ENCODE measurements around the gene KLRD1. TPM values are rescaled to one million over a fixed set of nuclear protein-coding genes. Genes with fewer than 3 reads are reported as not detected.
A peak's percentile ranks its signal among the peaks of the same experiment; 100 is the strongest.
"Not testable (repeated sequence)": the region's sequence is repeated elsewhere in the genome, so short reads cannot be mapped to it uniquely, and the experiment has no call there.

KLRD1 gene
- total RNA-seq, 5 donors from 2014 or later (not counting 1 experiment from before 2014, with no cell fraction given): 9.7 to 29.9 (median 24.4) TPM

DNA sequence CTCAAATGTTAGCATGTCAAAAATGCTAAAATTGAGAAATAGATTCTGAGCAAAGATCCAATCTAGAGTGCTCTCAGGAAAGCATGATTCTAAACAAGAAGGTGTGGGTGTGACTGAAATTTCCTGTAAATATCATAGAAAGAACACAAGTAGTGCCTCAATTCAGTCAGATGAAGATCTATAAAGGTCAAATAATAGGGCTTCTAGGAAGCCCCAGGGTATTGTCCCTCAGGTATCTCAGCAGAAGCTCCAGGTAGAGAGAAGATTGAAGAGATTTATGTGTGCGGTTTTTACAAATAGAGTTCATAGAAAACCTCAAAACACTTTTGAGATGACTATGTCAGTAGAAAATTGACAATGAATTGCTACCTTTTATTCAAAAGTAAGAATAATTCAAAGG is 13.0 kb downstream of the KLRD1 start:
- Mint-ChIP-seq H3K27me3 (no peaks in the 10 kb centered on the region), H3K4me3 (no peak overlapping the region), H3K36me3 (peaks cover 4% of the 10 kb centered on the region), H3K4me1 (peaks cover 6 to 14% (median 8%) of the 10 kb centered on the region in 3 donors), H3K9me3 (peaks cover 0 to 3% (median 0%) of the 10 kb centered on the region in 3 donors), H3K27ac (no peak overlapping the region)
- peaks cover 0 to 4% of the 10 kb centered on the region in 2 donors for H3K36me3 ChIP-seq (ENCODE audit: control insufficient read depth in 2 of 2, extremely low read depth in 1 of 2, insufficient read depth in 1 of 2, low read length in 1 of 2)
- no peak overlapping the region for H3K27ac ChIP-seq (ENCODE audit: low read length)
- ATAC-seq (replicated peaks in 1 of 4) (peak in 2 of 4 experiments; percentile 34 to 42), DNase-seq (no peak)
- peaks cover 6 to 7% of the 10 kb centered on the region in 2 experiments for H3K4me1 ChIP-seq (ENCODE audit: control insufficient read depth in 1 of 2, extremely low read depth in 1 of 2, insufficient read depth in 2 of 2, low read length in 2 of 2)
- CTCF ChIA-PET: no interaction called here
- no peaks in the 10 kb centered on the region for H3K9me3 ChIP-seq
- WGBS (ENCODE audit: insufficient coverage): no CpG with 5 or more reads among the region's 1 CpG
- H3K4me3 ChIP-seq (ENCODE audit: control insufficient read depth in 1 of 2, extremely low read depth in 1 of 2, low read length in 1 of 2): no peak overlapping the region
- H3K27me3 ChIP-seq (replicated peaks in 1 of 2; ENCODE audit: control insufficient read depth in 2 of 2, extremely low read depth in 1 of 2, insufficient read depth in 2 of 2, low read length in 1 of 2): no peaks in the 10 kb centered on the region
- POLR2A ChIA-PET: interaction anchor here in 1 of 2 donors (0.6 kb wide), 1 partner anchor 330 kb away, joined by 3 read pairs; no protein-coding TSS in a partner anchor

DNA sequence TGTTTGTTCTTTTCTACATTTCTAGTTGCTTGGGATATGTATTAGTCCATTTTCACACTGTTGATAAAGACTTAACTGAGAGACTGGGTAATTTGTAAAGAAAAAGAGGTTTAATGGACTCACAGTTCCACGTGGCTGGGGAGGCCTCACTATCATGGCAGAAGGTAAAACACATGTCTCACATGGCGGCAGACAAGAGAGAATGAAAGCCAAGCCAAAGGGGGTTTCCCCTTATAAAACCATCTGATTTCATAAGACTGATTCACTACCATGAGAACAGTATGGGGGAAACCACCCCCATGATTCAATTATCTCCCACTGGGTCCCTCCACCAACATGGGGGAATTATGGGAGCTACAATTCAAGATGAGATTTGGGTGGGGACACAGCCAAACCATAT is 21.0 kb downstream of the KLRD1 start:
- H3K4me1 ChIP-seq (ENCODE audit: control insufficient read depth in 1 of 2, extremely low read depth in 1 of 2, insufficient read depth in 2 of 2, low read length in 2 of 2); H3K9me3 ChIP-seq; ATAC-seq (replicated peaks in 1 of 4); CTCF ChIA-PET; H3K36me3 ChIP-seq (ENCODE audit: control insufficient read depth in 2 of 2, extremely low read depth in 1 of 2, insufficient read depth in 1 of 2, low read length in 1 of 2); H3K9me3 Mint-ChIP-seq; H3K4me3 ChIP-seq (ENCODE audit: control insufficient read depth in 1 of 2, extremely low read depth in 1 of 2, low read length in 1 of 2); H3K36me3 Mint-ChIP-seq; DNase-seq; H3K4me3 Mint-ChIP-seq; H3K4me1 Mint-ChIP-seq; H3K27ac Mint-ChIP-seq; H3K27ac ChIP-seq (ENCODE audit: low read length); H3K27me3 Mint-ChIP-seq; H3K27me3 ChIP-seq (replicated peaks in 1 of 2; ENCODE audit: control insufficient read depth in 2 of 2, extremely low read depth in 1 of 2, insufficient read depth in 2 of 2, low read length in 1 of 2): not testable (repeated sequence)
- POLR2A ChIA-PET: interaction anchor here in 1 of 2 donors (0.6 kb wide), 1 partner anchor 10 kb away, joined by 3 read pairs; no protein-coding TSS in a partner anchor
- WGBS (ENCODE audit: insufficient coverage): no CpG with 5 or more reads among the region's 2 CpGs

DNA sequence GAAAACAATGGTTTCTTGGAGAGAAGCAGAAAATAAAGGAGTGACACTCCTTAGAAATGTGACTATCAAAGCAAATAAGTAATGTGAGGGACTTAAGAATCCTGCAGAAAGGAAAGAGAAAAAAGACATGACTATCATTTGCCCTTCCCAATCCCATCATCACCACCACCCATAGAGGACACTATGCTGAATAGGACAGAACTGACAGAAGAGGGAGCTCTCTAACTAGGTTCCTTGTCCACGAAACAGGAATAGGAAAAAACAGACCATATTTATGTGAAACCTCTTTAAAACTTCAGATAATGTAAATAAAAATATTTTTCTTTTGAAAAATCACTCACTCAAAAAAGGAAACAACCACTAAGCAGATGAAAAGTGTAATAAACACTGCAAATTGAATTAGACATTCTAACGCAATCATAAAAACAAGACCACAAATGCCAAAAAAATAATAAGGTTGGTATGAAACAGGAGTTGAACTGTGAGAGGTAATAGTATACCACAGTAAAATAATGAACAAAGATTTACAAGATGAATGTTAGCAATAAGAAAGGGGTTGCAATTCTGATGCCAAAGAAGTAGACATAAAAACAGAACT is 24.1 kb downstream of the KLRD1 start:
- CTCF ChIA-PET: interaction anchor here in 1 of 2 donors (1.0 kb wide), 1 partner anchor 9 kb away, joined by 3 read pairs; no protein-coding TSS in a partner anchor
- Histone ChIP-seq H3K4me1 (ENCODE audit: control insufficient read depth in 1 of 2, extremely low read depth in 1 of 2, insufficient read depth in 2 of 2, low read length in 2 of 2) (no peaks in the 10 kb centered on the region), H3K27ac (ENCODE audit: low read length) (no peak overlapping the region), H3K27me3 (replicated peaks in 1 of 2; ENCODE audit: control insufficient read depth in 2 of 2, extremely low read depth in 1 of 2, insufficient read depth in 2 of 2, low read length in 1 of 2) (no peaks in the 10 kb centered on the region), H3K36me3 (ENCODE audit: control insufficient read depth in 2 of 2, extremely low read depth in 1 of 2, insufficient read depth in 1 of 2, low read length in 1 of 2) (no peaks in the 10 kb centered on the region), H3K4me3 (ENCODE audit: control insufficient read depth in 1 of 2, extremely low read depth in 1 of 2, low read length in 1 of 2) (no peak overlapping the region), H3K9me3 (no peaks in the 10 kb centered on the region)
- H3K9me3 Mint-ChIP-seq: peaks cover 0 to 4% (median 0%) of the 10 kb centered on the region in 3 donors
- ATAC-seq (replicated peaks in 1 of 4) (peak in 3 of 4 experiments; percentile 35 to 57 (median 56)), DNase-seq (peak in 2 of 35 experiments; percentile 10 to 63)
- POLR2A ChIA-PET: no interaction called here
- H3K27me3 Mint-ChIP-seq: peaks cover 0 to 4% of the 10 kb centered on the region in 2 donors
- no peak overlapping the region for H3K4me3 Mint-ChIP-seq
- peaks cover 5% of the 10 kb centered on the region for H3K36me3 Mint-ChIP-seq
- H3K4me1 Mint-ChIP-seq: peaks cover 0 to 5% (median 5%) of the 10 kb centered on the region in 3 donors
- no peak overlapping the region for H3K27ac Mint-ChIP-seq
- no CpG with 5 or more reads among the region's 2 CpGs for WGBS (ENCODE audit: insufficient coverage)

DNA sequence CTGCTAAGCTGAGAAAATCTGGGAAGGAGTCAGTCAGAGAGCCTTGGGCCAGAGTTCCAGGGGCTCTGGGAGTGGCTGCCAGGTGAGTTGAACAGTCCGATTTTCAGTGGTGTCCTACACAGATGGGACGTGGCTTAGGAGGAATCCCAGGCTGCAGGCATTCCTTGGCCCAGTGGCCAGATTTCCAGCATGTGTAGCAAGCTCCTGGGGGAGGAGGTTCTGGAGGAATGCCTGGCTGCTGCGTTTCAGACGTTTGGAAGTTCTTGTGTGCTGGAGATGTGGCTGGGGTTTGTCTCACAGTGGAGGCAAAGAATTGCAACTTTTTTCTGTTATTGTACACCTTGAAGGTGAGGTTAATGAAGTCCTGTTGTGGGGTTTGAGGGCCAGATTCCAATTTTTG is 28.5 kb downstream of the KLRD1 start:
- not testable (repeated sequence) for ATAC-seq (replicated peaks in 1 of 4)
- WGBS (ENCODE audit: insufficient coverage): 100% methylated on average over 1 of the region's 4 CpGs

DNA sequence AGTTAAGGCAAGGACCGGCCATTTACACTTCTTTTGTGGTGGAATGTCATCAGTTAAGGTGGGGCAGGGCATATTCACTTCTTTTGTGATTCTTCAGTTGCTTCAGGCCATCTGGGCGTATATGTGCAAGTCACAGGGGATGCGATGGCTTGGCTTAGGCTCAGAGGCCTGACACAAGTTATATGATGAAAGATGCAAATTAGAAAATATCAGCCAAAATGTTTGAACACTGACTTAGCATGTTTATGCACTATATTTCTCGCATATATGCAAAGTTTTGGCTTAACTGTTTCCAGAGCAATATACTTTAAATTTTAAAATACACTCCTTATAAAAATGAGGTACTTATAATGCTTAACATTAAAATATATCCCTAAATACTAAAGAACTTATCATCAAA is 30.8 kb downstream of the KLRD1 start:
- POLR2A ChIA-PET: interaction anchor here in 1 of 2 donors (0.6 kb wide), 1 partner anchor 1248 kb away, joined by 5 read pairs; no protein-coding TSS in a partner anchor
- H3K27ac Mint-ChIP-seq; CTCF ChIA-PET; H3K27me3 ChIP-seq (replicated peaks in 1 of 2; ENCODE audit: control insufficient read depth in 2 of 2, extremely low read depth in 1 of 2, insufficient read depth in 2 of 2, low read length in 1 of 2); H3K9me3 ChIP-seq; H3K9me3 Mint-ChIP-seq; H3K36me3 ChIP-seq (ENCODE audit: control insufficient read depth in 2 of 2, extremely low read depth in 1 of 2, insufficient read depth in 1 of 2, low read length in 1 of 2); H3K4me1 ChIP-seq (ENCODE audit: control insufficient read depth in 1 of 2, extremely low read depth in 1 of 2, insufficient read depth in 2 of 2, low read length in 2 of 2); ATAC-seq (replicated peaks in 1 of 4); H3K4me1 Mint-ChIP-seq; H3K27ac ChIP-seq (ENCODE audit: low read length); H3K36me3 Mint-ChIP-seq; H3K4me3 ChIP-seq (ENCODE audit: control insufficient read depth in 1 of 2, extremely low read depth in 1 of 2, low read length in 1 of 2); H3K4me3 Mint-ChIP-seq; H3K27me3 Mint-ChIP-seq; DNase-seq: not testable (repeated sequence)
- 83% methylated on average over 2 of the region's 4 CpGs for WGBS (ENCODE audit: insufficient coverage)

More for the DNA sequence above, 28.5 kb downstream of the KLRD1 start:
- DNase-seq; POLR2A ChIA-PET; H3K27me3 ChIP-seq (replicated peaks in 1 of 2; ENCODE audit: control insufficient read depth in 2 of 2, extremely low read depth in 1 of 2, insufficient read depth in 2 of 2, low read length in 1 of 2); H3K4me3 Mint-ChIP-seq; CTCF ChIA-PET; H3K9me3 Mint-ChIP-seq; H3K27ac ChIP-seq (ENCODE audit: low read length); H3K4me1 ChIP-seq (ENCODE audit: control insufficient read depth in 1 of 2, extremely low read depth in 1 of 2, insufficient read depth in 2 of 2, low read length in 2 of 2); H3K4me1 Mint-ChIP-seq; H3K4me3 ChIP-seq (ENCODE audit: control insufficient read depth in 1 of 2, extremely low read depth in 1 of 2, low read length in 1 of 2); H3K36me3 ChIP-seq (ENCODE audit: control insufficient read depth in 2 of 2, extremely low read depth in 1 of 2, insufficient read depth in 1 of 2, low read length in 1 of 2); H3K9me3 ChIP-seq; H3K36me3 Mint-ChIP-seq; H3K27me3 Mint-ChIP-seq; H3K27ac Mint-ChIP-seq: not testable (repeated sequence)

DNA sequence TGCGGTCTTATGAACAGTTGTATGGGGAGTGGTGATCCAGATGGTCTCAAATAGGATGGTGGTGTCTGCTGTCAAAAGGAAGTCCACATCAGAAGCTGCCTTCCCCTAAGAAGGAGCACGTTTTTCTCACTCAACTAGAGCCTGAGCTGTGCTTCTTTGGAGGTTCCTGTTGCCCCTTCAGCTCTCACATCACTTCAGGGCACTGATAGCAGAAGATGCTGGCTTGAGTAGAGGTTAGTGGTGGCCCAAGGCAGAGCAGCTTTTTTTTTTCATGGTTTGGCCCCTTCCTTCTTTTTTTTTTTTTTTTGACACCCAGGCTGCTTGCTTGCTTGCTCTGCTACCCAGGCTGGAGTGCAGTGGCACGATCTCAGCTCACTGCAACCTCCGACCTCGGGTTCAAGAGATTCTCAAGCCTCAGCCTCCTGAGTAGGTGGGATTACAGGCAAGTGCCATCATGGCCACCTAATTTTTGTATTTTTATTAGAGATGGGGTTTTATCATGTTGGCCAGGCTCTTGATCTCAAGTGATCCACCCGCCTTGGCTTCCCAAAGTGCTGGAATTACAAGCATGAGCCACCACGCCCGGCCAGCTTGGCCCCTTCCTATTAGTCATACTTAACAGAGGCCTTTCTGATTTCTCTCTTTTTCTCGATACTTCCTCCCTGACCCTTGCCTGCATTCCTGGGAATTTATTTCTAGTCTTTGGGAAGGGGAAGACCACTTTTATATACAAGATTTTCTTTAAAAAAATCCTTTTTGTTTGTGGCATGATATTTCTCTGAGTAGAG is 31.6 kb downstream of the KLRD1 start:
- DNase-seq (no peak), ATAC-seq (replicated peaks in 1 of 4) (no peak)
- H3K27me3 Mint-ChIP-seq: no peaks in the 10 kb centered on the region
- POLR2A ChIA-PET: interaction anchor here in 1 of 2 donors (0.6 kb wide), 1 partner anchor 1247 kb away, joined by 5 read pairs; no protein-coding TSS in a partner anchor
- no peaks in the 10 kb centered on the region for H3K36me3 ChIP-seq (ENCODE audit: control insufficient read depth in 2 of 2, extremely low read depth in 1 of 2, insufficient read depth in 1 of 2, low read length in 1 of 2)
- H3K4me1 ChIP-seq (ENCODE audit: control insufficient read depth in 1 of 2, extremely low read depth in 1 of 2, insufficient read depth in 2 of 2, low read length in 2 of 2): no peaks in the 10 kb centered on the region
- CTCF ChIA-PET: interaction anchor here in 1 of 2 donors (0.6 kb wide), 1 partner anchor 336 kb away, joined by 3 read pairs; no protein-coding TSS in a partner anchor
- H3K27ac Mint-ChIP-seq: no peak overlapping the region
- H3K36me3 Mint-ChIP-seq: no peaks in the 10 kb centered on the region
- no peaks in the 10 kb centered on the region for H3K9me3 Mint-ChIP-seq
- WGBS (ENCODE audit: insufficient coverage): no CpG with 5 or more reads among the region's 9 CpGs
- H3K4me3 ChIP-seq (ENCODE audit: control insufficient read depth in 1 of 2, extremely low read depth in 1 of 2, low read length in 1 of 2): no peak overlapping the region
- H3K9me3 ChIP-seq: no peaks in the 10 kb centered on the region
- peaks cover 0 to 7% (median 0%) of the 10 kb centered on the region in 3 donors for H3K4me1 Mint-ChIP-seq
- H3K4me3 Mint-ChIP-seq: no peak overlapping the region
- no peaks in the 10 kb centered on the region for H3K27me3 ChIP-seq (replicated peaks in 1 of 2; ENCODE audit: control insufficient read depth in 2 of 2, extremely low read depth in 1 of 2, insufficient read depth in 2 of 2, low read length in 1 of 2)
- H3K27ac ChIP-seq (ENCODE audit: low read length): no peak overlapping the region

Measured in T-cell (primary cell).